ENCODE measurements around the gene TMC8.

TMC8 gene

DNA sequence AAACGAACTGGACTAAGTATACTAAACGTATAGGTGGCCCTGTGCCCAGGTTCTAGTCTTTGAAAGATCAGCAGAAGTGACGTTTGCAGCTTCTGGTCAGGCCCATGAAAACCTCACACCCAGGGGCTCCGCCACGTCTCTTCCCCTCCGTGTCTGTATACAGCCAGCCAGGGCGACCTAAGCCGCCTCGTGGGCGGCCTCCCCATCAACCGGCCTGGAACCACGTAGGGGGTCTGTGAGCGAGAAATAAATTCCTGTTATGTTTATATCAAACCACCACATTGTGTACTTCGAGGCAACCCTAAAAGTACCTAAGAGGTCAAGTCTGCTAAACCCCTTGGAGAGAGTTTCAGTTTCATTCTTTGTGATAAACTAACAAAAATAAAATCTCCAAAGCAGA, 49.5 kb downstream of the TMC8 start:
- TF ChIP-seq, protein P1, sequence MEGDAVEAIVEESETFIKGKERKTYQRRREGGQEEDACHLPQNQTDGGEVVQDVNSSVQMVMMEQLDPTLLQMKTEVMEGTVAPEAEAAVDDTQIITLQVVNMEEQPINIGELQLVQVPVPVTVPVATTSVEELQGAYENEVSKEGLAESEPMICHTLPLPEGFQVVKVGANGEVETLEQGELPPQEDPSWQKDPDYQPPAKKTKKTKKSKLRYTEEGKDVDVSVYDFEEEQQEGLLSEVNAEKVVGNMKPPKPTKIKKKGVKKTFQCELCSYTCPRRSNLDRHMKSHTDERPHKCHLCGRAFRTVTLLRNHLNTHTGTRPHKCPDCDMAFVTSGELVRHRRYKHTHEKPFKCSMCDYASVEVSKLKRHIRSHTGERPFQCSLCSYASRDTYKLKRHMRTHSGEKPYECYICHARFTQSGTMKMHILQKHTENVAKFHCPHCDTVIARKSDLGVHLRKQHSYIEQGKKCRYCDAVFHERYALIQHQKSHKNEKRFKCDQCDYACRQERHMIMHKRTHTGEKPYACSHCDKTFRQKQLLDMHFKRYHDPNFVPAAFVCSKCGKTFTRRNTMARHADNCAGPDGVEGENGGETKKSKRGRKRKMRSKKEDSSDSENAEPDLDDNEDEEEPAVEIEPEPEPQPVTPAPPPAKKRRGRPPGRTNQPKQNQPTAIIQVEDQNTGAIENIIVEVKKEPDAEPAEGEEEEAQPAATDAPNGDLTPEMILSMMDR (IDR thresholded peaks at IDR 0.05), result no peak

GRCh38 chr17:78180508-78180907, 49.9 kb downstream of the TMC8 start:
- TF ChIP-seq, protein P1 (IDR thresholded peaks at IDR 0.05), result no peak

DNA sequence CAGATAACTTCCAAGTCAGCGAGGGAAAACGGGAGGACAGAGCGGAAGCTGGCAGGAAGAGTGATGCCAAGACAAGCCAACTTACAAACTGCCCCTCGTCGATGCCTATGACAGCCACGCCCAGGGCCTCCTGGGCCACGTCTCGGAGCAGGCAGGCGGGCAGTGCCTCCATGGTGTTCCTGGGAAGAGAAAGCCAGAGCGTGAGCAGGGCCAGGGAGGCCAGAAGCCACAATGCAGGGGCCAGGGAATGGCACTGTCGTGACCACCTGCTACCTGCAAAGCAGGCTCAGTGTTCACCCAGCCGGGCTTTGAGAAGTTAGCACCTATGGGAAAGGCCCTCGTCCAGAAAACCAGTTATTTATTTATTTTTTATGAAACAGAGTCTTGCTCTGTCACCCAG, 51.9 kb downstream of the TMC8 start:
- TF ChIP-seq, protein P1 (IDR thresholded peaks at IDR 0.05), result no peak

GRCh38 chr17:78183916-78184315, 53.3 kb downstream of the TMC8 start:
- TF ChIP-seq, protein P1 (IDR thresholded peaks at IDR 0.05), result no peak

DNA sequence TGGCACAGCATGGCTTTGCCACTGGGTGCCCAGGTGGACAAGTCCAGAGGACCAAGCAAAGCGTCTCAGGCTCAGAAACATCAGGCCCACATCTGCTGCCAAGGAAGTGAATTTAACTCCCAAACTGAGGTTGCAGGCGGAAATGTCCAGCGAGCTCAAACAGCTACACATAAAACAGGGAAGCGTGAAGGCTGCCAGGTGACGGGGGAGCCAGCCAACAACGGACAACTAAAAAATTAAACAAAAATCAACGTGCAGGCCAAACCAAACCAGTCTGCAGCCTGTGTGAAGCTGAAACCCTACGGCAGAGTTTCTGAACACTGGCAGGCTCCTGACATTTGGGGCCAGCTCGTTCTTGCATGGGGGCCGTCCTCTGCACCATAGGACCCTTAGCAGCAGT, 53.8 kb downstream of the TMC8 start:
- TF ChIP-seq, protein P1 (IDR thresholded peaks at IDR 0.05), result no peak

GRCh38 chr17:78184868-78185267, 54.3 kb downstream of the TMC8 start:
- TF ChIP-seq, protein P1 (IDR thresholded peaks at IDR 0.05), result no peak

GRCh38 chr17:78185981-78186691, 55.6 kb downstream of the TMC8 start:
- TF ChIP-seq, protein P1 (IDR thresholded peaks at IDR 0.05), result no peak
